Pons (tissue), 1 donor: ENCODE measurements around the gene APOC3.
A peak's percentile ranks its signal among the peaks of the same experiment; 100 is the strongest.
"Not testable (repeated sequence)": the region's sequence is repeated elsewhere in the genome, so short reads cannot be mapped to it uniquely, and the experiment has no call there.

ENCODE experiments used
- DNase-seq: peaks from one replicate; pipeline ENCODE4 v3.0.0-alpha.2; 2016; ENCODE audit warnings: low spot score

APOC3 gene

GRCh38 chr11:116830184-116830912, 641 bp downstream of the APOC3 start:
- DNase-seq: no peak

GRCh38 chr11:116831790-116832349, 2.2 kb downstream of the APOC3 start:
- DNase-seq: no peak

DNA sequence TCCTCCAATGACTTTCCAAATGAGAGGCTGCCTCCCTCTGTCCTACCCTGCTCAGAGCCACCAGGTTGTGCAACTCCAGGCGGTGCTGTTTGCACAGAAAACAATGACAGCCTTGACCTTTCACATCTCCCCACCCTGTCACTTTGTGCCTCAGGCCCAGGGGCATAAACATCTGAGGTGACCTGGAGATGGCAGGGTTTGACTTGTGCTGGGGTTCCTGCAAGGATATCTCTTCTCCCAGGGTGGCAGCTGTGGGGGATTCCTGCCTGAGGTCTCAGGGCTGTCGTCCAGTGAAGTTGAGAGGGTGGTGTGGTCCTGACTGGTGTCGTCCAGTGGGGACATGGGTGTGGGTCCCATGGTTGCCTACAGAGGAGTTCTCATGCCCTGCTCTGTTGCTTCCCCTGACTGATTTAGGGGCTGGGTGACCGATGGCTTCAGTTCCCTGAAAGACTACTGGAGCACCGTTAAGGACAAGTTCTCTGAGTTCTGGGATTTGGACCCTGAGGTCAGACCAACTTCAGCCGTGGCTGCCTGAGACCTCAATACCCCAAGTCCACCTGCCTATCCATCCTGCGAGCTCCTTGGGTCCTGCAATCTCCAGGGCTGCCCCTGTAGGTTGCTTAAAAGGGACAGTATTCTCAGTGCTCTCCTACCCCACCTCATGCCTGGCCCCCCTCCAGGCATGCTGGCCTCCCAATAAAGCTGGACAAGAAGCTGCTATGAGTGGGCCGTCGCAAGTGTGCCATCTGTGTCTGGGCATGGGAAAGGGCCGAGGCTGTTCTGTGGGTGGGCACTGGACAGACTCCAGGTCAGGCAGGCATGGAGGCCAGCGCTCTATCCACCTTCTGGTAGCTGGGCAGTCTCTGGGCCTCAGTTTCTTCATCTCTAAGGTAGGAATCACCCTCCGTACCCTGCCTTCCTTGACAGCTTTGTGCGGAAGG, 2.9 kb downstream of the APOC3 start:
- DNase-seq: no peak

- DNase-seq: no peak
These were observed 3.7 kb downstream of the APOC3 start for GRCh38 chr11:116833491-116833815.

GRCh38 chr11:116833816-116834534, 4.3 kb downstream of the APOC3 start:
- DNase-seq: no peak

DNA sequence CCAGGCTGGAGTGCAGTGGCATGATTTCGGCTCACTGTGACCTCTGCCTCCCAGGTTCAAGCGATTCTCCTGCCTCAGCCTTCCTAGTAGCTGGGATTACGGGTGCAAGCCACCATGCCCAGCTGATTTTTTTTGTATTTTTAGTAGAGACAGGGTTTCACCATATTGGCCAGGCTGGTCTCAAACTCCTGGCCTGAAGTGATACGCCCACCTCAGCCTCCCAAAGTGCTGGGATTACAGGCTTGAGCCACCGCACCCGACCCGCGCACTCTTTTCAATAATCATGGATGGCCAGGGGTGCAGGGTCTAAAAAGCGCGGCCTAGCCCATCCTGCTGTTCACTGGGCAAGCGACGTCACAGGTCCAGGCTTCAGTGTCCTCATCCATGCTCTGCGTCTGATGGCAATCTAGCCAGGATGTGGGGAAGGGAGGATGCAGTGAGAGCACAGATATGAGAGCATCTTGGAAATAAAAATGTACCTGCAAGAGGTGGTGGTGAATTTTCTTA, 4.9 kb downstream of the APOC3 start:
- DNase-seq: not testable (repeated sequence)

DNA sequence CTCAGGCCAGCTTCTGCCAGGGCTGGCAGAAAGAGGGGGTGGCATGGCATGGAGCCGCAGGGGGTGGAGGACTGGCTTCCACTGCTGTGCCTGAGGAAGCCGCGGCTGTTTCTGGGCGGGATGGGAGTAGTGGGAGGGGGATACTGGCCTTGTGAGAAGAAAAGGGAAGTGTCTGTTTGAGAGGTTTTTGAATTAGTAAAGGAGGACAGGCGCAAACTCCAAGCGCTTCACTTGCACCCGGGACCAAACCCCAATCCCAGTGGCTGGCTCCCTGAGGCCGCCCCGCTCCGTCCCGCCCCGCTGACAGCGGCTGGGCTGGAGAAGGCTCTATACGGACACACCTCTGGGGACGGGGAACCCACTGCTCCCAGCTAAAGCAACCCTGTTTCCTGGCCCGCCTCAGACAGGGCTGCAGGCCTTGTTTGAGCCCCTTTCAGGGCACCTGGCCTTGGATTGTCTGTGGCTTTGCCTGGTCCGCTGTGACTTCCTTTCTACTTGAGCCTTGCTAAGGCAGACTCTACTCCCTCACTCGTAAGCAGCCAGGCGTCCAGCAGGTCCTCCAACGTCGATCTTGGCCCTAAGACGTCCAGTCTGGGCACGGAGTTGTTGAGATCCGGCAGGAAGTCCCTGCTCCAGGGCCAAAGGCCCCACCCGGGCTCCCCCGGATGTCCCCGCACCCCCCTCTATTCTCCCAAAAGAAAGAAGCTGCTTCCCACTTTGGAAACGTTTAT, 5.5 kb downstream of the APOC3 start:
- DNase-seq: no peak

DNA sequence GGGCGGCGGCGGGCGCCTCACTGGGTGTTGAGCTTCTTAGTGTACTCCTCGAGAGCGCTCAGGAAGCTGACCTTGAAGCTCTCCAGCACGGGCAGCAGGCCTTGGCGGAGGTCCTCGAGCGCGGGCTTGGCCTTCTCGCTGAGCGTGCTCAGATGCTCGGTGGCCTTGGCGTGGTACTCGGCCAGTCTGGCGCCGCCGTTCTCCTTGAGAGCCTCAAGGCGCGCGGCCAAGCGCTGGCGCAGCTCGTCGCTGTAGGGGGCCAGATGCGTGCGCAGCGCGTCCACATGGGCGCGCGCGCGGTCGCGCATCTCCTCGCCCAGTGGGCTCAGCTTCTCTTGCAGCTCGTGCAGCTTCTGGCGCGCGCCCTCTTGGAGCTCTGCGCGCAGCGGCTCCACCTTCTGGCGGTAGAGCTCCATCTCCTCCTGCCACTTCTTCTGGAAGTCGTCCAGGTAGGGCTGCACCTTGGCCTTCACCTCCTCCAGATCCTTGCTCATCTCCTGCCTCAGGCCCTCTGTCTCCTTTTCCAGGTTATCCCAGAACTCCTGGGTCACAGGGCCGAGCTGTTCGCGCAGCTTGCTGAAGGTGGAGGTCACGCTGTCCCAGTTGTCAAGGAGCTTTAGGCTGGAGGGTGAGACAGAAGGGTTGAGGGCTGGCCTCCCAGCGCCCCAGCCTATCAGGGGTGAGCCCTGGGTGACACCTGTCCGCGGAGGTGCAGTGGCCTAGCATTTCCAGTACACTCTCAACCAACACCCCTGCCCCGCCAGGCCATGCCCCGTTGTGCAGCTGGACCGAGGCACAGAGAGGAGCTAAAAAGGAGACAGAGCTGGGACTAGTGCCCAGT, 6.3 kb downstream of the APOC3 start:
- peak; percentile 76 for DNase-seq

DNA sequence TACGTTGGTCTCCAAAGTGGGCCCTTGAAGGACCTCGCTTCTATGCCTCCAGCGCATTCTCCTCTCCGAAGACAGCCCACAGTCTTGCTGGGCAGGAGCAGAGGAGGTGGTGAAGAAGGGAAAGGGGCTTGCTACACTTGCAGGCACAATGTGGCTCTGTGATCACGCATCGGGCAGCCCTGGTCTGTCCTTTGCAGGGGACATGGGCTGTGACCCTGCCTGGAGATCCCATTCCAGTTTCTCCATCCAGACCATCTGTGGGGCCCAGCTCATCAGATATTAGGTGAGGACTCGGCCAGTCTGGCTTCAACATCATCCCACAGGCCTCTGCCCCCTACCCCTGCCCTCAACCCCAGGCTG, 6.9 kb downstream of the APOC3 start:
- DNase-seq: no peak

DNA sequence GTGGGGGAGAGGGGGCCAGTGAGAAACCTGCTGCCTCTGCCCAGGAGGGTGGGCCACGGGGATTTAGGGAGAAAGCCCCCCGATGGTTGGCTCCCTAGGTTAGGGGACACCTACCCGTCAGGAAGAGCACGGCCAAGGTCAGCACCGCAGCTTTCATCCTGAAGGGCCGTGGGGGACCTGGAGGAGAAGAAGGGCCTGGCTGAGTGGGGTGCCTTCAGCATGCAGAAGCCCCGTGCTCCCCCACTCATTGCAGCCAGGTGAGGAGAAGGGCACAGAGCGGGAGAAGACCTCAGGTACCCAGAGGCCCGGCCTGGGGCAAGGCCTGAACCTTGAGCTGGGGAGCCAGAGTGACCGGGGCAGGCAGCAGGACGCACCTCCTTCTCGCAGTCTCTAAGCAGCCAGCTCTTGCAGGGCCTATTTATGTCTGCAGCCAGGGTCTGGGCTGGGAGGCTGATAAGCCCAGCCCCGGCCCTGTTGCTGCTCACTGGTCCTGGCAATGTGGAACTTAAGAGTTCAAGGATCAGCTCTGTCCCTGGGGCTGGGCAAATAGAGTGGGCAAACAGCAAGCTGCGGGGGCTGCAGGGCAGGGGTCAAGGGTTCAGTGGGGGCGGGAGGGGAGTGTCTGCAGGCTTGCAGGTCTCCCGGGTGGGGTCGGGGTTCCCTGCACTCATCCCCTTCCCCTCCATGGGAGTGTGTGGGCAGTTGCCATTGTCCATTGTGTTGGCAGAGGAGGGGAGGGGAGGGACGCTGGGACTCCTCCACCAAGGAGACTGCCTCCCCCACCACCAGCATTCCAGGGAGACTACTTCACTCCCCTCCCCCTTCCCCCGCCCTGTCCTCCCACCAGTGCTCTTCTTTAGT, 7.8 kb downstream of the APOC3 start, which contains the start of gene APOA1:
APOA1 (minus strand) TSS at position 392 of the 861 bp plus-strand sequence; CDS start at position 157, 235 bp downstream.
- DNase-seq: no peak

DNA sequence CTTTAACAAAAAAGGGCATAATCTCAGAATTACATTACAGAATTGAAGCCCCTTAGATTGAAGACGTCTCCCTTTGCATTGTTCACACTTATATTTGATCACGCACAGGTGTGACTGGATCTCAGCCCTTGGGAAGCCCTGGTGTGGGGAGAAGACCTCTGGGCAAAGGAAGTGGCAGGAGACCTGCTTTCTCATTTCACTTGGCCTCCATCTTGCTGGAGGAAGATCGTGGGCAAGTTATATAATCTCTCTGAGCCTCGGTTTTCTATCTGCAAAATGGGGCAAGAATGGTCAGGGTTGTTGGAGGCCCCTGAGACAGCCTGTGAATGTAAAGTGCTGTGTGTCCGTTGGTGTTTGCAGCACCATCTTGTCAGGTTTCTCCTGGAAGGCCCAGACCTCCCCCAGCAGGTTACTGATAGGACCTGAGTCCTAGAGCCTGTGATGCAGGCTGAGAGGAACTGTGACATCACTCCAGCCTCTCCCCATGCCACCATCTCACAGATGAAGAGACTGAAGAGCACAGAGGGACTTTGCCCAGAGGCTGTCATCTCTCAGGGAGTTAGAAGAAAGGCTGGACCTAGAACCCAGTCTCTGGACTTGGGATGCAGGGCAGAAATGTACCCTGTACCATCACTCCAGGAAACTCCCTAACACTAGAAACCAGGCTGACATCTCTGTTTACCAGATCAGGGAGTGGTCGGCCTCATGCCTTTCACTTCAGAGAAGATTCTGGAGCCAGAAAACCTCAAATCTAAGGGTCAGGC, 8.8 kb downstream of the APOC3 start:
- DNase-seq: no peak

- peak; percentile 59 for DNase-seq
These were observed 10.6 kb downstream of the APOC3 start for GRCh38 chr11:116840224-116840745.

DNA sequence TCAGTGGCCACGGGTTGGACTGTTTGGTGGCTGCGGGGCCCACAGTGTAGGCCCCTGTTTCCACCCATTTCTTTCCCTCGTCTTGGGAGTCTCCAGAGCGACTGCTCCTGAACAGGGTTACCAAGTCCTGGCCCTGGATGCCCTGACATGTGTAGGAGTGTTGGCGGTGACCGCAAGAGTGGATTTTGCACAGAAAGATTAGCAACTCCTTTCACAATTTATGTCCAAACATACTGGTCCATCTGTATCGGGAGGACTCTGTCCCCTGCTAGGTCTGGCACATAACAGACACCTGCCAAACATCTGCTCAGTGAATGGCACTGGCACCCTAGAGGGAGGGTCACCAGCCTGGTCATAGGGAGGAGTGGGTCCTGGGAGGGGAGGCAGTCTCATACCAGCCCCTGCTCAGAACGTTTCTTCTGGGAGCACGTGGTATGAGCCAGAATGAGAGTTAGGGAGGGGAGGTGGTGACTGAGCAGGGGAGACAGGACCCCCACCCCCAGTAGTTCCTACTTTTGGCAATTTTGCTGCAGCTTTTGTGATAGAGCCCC, 11.1 kb downstream of the APOC3 start:
- no peak for DNase-seq

DNA sequence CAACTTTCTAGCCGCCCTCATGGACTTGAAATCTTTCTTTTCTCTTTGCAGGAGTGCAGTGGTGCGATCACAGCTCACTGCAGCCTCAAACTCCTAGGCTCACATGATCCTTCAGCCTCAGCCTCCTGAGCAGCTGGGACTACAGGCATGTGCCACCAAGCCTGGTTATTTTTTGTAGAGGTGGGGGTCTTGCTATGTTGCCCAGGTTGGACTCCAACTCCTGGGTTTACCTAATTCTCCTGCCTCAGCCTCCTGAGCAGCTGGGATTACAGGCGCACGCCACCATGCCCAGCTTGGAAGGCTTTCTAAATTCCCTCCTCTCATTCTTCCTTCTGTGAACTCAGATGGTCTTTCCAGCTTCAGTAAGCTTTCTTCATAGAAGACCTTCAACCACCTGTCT, 12.4 kb downstream of the APOC3 start:
- no peak for DNase-seq

DNA sequence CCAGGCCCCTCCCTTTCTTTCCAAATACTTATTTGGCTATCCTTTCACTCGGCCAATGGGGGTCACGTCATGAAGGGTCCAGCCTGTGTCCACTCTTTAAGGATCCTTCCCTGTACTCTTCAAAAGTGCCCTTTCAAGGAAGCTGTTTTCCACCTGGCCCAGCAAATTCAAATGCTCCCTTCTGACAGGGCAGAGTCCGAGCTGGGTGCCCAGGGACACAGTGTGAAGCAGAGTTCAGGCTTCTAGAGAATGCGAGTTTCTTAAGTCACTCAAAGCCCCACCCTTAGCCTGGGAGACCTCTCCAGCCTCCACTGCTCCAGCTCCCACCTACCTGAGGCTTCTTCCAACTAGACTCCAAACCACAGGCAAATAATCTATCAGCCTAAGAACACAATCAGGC, 13.2 kb downstream of the APOC3 start:
- no peak for DNase-seq

- no peak for DNase-seq
These were observed 14.0 kb downstream of the APOC3 start for GRCh38 chr11:116843661-116844060.

DNA sequence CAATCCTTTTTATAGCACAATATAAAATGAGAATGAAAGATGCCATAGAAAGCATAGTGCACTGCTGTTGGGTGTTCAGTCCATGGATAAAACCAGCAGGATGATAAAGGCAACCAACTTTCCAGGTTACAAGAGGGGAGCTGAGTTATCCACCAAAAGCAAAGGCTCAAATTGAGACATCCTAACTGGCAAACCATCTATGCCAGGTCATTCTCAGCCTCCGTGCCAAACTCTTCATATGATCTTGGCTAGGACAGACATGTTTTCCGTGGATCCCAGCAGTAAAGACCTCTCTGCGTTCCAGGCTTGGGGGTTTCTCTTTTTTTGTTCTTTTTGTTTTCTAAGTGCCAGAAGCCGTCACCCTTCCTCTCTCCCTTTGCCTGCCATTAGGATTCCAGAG, 15.0 kb downstream of the APOC3 start:
- no peak for DNase-seq

DNA sequence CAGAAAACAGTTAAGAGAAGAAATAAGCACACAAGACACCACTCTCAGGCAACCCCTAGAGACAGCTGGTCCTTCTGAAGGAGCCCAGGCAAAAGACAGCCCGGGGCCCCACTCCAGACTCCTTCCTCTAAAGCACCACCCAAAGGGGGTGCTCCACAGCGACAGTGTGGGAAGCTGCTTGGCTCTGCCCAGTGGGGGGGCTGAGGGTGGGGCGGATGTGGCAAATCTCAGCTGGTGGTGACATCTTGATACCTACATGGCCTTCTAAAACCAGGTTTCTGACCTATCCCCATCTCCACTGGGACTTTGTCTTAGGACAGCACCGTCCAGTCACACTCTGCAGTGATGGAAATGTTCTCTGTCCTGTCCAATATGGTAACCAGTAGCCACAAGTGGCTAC, 17.9 kb downstream of the APOC3 start:
- no peak for DNase-seq
